K562 (cell line): ENCODE results near the gene EPHB4. TPM values are rescaled to one million over a fixed set of nuclear protein-coding genes. Genes with fewer than 3 reads are reported as not detected.
A peak's percentile ranks its signal among the peaks of the same experiment; 100 is the strongest.

Experiments used
- ATF1 ChIP-seq, 2 experiments: fragments of 450-650 bp in 1 of 2; IDR thresholded peaks; 2 replicates each; pipeline ENCODE4 v1.6.1; 2016; ENCODE audit warnings: missing compliant biosample characterization in 1 of 2, missing genetic modification characterization in 1 of 2
- CBX1 ChIP-seq: sonication (generic); IDR thresholded peaks from 2 replicates; pipeline ENCODE4 v1.6.1; 2016; ENCODE audit warnings: antibody characterized with exemption, low read depth, mild to moderate bottlenecking
- DIDO1 ChIP-seq: fragments of 450-650 bp; IDR thresholded peaks from 2 replicates; pipeline ENCODE4 v1.6.1; 2016; ENCODE audit warnings: low read depth, missing biosample characterization, missing genetic modification characterization
- EHMT2 ChIP-seq: fragments of 450-650 bp; IDR thresholded peaks from 2 replicates; pipeline ENCODE4 v1.6.1; 2018; ENCODE audit warnings: antibody characterized with exemption
- FOXK2 ChIP-seq, 2 experiments: fragments of 450-650 bp; IDR thresholded peaks in 1 of 2; conservative IDR thresholded peaks in 1 of 2; 2 replicates each; pipeline ENCODE4 v1.6.1; 2016; ENCODE audit warnings: low read depth in 2 of 2, mild to moderate bottlenecking in 1 of 2
- IRF2 ChIP-seq: sonication (generic); formaldehyde crosslinking; IDR thresholded peaks from 2 replicates; pipeline ENCODE4 v1.8.1; 2022; ENCODE audit warnings: mild to moderate bottlenecking, missing genetic modification reagents
- KAT2B ChIP-seq: IDR thresholded peaks from one replicate; pipeline ENCODE4 v1.6.1; 2012; ENCODE audit warnings: low read depth, mild to moderate bottlenecking, control low read depth, inconsistent platforms, low read length, moderate library complexity
- KAT8 ChIP-seq: fragments of 450-650 bp; IDR thresholded peaks from 2 replicates; pipeline ENCODE4 v1.6.1; 2016; ENCODE audit warnings: low read depth, mild to moderate bottlenecking
- PHB2 ChIP-seq: fragments of 450-650 bp; IDR thresholded peaks from 2 replicates; pipeline ENCODE4 v1.6.1; 2017; ENCODE audit warnings: low read depth
- RB1 ChIP-seq: fragments of 450-650 bp; IDR thresholded peaks from 2 replicates; pipeline ENCODE4 v1.6.1; 2017; ENCODE audit warnings: low read depth, mild to moderate bottlenecking
- SRSF3 ChIP-seq: fragments of 200-400 bp; formaldehyde crosslinking; IDR thresholded peaks from 2 replicates; pipeline ENCODE4 v1.6.1; 2016; ENCODE audit warnings: mild to moderate bottlenecking, low read length, moderate library complexity; ENCODE audit not compliant: insufficient read depth
- ZNF384 ChIP-seq: IDR thresholded peaks from 2 replicates; pipeline ENCODE4 v1.6.1; 2012; ENCODE audit warnings: low read depth, low read length, improper control_type of control experiment
- polyA plus RNA-seq, 8 experiments: library from polyadenylated mRNA; depleted of rRNA in 4 of 8; stranded (reverse) in 5 of 8; unstranded in 3 of 8; fragments of >200 nt; fragmentation: Nextera tagmentation in 2 of 8; fragmentation: Illumina TruSeq in 1 of 8; extraction: Ambion mirVana in 2 of 8; extraction: Trizol in 1 of 8; gene quantifications; 2 replicates each; pipeline versions ENCODE4 v1.2.1 to v1.2.3, GENCODE V29; 2011 to 2014; ENCODE audit warnings: inconsistent platforms in 1 of 8, missing spikeins in 1 of 8
- total RNA-seq, 7 experiments: library from RNA; depleted of rRNA in 6 of 7; stranded (reverse); fragments of >200 nt in 6 of 7; fragmentation: Illumina TruSeq in 2 of 7; extraction: Trizol in 2 of 7; gene quantifications; 2 replicates each; pipeline versions ENCODE4 v1.2.1 to v1.2.3, GENCODE V29; 2011 to 2021; ENCODE audit warnings: low replicate concordance in 1 of 7
- TF ChIP-seq, protein P1 (sequence below): fragments of 450-650 bp; IDR thresholded peaks from 2 replicates; pipeline ENCODE4 v1.6.1; 2016; ENCODE audit warnings: low read depth
- TF ChIP-seq, protein P2 (sequence below): fragments of 250-450 bp; sonication (Bioruptor Pico); IDR thresholded peaks from 2 replicates; pipeline ENCODE4 v1.9.0; 2021; ENCODE audit warnings: mild to moderate bottlenecking
- TF ChIP-seq, protein P3 (sequence below): fragments of 250-450 bp; sonication (Bioruptor Pico); IDR thresholded peaks from 2 replicates; pipeline ENCODE4 v1.4.0; 2020; ENCODE audit warnings: mild to moderate bottlenecking, moderate library complexity, borderline replicate concordance

EPHB4 gene
- total and polyA plus RNA-seq, 9 of the 15 experiments (the other 6 are each of a cell fraction or from before 2014, with no cell fraction given), result 1.2 to 82.1 (median 37.9) TPM

DNA sequence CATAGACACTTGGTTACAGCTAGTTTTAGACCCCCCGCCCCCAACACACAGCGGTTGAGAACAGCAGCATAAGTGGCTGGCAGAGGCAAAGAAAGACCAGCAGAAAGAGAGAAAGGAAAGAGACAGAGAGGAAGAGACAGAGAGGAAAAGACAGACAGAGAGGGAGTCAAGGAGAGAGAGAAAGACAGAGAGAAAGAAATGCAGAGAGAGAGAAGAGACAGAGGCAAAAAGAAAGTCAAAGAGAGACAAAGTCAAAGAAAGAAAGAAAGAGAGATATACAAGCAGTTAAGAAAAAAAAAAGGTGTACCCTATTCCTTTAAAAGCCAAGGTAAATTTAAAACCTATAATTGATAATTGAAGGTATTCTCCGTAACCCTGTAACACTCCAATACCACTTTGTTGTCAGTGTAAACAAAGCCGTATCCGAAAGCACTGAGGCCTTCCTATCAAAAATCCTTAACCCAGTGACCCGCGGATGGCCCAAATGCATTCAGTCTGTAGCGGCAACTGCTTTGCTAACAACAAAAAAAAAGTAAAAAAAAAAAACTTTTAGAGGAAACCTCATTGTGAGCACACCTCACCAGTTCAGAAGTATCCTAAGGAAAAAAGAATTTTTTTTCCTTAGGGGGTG, 13.3 kb upstream of the EPHB4 start (continued):
- TF ChIP-seq, protein P1, sequence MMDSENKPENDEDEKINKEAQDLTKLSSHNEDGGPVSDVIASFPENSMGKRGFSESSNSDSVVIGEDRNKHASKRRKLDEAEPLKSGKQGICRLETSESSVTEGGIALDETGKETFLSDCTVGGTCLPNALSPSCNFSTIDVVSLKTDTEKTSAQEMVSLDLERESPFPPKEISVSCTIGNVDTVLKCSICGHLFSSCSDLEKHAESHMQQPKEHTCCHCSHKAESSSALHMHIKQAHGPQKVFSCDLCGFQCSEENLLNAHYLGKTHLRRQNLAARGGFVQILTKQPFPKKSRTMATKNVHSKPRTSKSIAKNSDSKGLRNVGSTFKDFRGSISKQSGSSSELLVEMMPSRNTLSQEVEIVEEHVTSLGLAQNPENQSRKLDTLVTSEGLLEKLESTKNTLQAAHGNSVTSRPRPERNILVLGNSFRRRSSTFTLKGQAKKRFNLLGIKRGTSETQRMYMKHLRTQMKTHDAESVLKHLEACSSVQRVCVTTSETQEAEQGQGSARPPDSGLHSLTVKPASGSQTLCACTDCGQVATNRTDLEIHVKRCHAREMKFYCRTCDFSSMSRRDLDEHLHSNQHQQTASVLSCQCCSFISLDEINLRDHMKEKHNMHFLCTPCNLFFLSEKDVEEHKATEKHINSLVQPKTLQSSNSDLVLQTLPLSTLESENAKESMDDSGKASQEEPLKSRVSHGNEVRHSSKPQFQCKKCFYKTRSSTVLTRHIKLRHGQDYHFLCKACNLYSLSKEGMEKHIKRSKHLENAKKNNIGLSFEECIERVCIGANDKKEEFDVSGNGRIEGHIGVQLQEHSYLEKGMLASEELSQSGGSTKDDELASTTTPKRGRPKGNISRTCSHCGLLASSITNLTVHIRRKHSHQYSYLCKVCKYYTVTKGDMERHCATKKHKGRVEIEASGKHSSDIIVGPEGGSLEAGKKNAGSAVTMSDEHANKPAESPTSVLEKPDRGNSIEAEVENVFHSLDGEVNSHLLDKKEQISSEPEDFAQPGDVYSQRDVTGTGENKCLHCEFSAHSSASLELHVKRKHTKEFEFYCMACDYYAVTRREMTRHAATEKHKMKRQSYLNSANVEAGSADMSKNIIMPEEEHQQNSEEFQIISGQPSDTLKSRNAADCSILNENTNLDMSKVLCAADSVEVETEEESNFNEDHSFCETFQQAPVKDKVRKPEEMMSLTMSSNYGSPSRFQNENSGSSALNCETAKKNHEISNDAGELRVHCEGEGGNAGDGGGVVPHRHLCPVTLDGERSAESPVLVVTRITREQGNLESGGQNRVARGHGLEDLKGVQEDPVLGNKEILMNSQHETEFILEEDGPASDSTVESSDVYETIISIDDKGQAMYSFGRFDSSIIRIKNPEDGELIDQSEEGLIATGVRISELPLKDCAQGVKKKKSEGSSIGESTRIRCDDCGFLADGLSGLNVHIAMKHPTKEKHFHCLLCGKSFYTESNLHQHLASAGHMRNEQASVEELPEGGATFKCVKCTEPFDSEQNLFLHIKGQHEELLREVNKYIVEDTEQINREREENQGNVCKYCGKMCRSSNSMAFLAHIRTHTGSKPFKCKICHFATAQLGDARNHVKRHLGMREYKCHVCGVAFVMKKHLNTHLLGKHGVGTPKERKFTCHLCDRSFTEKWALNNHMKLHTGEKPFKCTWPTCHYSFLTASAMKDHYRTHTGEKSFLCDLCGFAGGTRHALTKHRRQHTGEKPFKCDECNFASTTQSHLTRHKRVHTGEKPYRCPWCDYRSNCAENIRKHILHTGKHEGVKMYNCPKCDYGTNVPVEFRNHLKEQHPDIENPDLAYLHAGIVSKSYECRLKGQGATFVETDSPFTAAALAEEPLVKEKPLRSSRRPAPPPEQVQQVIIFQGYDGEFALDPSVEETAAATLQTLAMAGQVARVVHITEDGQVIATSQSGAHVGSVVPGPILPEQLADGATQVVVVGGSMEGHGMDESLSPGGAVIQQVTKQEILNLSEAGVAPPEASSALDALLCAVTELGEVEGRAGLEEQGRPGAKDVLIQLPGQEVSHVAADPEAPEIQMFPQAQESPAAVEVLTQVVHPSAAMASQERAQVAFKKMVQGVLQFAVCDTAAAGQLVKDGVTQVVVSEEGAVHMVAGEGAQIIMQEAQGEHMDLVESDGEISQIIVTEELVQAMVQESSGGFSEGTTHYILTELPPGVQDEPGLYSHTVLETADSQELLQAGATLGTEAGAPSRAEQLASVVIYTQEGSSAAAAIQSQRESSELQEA, result peak; percentile 42; the same call in 1 of the 2 replicates
- TF ChIP-seq, protein P2, sequence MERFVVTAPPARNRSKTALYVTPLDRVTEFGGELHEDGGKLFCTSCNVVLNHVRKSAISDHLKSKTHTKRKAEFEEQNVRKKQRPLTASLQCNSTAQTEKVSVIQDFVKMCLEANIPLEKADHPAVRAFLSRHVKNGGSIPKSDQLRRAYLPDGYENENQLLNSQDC, result no peak
- TF ChIP-seq FOXK2 (conservative IDR thresholded peaks at IDR 0.05 in 1 of 2, IDR thresholded peaks at IDR 0.05 in 1 of 2; ENCODE audit: low read depth in 2 of 2) (peak; percentile 83 to 89), KAT8 (no peak), RB1 (no peak), ZNF384 (peak; percentile 47; the same call in 1 of the 2 replicates), ATF1 (CRISPR knock-in tag; IDR thresholded peaks at IDR 0.05) (no peak), ATF1 (tag; IDR thresholded peaks at IDR 0.05) (no peak), CBX1 (no peak), KAT2B (no peak), SRSF3 (no peak), EHMT2 (peak; percentile 84), IRF2 (CRISPR knock-in tag) (no peak), DIDO1 (tag) (no peak), PHB2 (no peak)
- TF ChIP-seq, protein P3, sequence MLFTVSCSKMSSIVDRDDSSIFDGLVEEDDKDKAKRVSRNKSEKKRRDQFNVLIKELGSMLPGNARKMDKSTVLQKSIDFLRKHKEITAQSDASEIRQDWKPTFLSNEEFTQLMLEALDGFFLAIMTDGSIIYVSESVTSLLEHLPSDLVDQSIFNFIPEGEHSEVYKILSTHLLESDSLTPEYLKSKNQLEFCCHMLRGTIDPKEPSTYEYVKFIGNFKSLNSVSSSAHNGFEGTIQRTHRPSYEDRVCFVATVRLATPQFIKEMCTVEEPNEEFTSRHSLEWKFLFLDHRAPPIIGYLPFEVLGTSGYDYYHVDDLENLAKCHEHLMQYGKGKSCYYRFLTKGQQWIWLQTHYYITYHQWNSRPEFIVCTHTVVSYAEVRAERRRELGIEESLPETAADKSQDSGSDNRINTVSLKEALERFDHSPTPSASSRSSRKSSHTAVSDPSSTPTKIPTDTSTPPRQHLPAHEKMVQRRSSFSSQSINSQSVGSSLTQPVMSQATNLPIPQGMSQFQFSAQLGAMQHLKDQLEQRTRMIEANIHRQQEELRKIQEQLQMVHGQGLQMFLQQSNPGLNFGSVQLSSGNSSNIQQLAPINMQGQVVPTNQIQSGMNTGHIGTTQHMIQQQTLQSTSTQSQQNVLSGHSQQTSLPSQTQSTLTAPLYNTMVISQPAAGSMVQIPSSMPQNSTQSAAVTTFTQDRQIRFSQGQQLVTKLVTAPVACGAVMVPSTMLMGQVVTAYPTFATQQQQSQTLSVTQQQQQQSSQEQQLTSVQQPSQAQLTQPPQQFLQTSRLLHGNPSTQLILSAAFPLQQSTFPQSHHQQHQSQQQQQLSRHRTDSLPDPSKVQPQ (CRISPR knock-in tag), result no peak
